ENCODE results near the gene TYROBP. TPM values are rescaled to one million over a fixed set of nuclear protein-coding genes. Genes with fewer than 3 reads are reported as not detected.

Gene TYROBP
- total and polyA plus RNA-seq, 2 of the 8 experiments (the other 6 are each of a cell fraction or from before 2014, with no cell fraction given), result 0.18 TPM; not detected in 1

DNA sequence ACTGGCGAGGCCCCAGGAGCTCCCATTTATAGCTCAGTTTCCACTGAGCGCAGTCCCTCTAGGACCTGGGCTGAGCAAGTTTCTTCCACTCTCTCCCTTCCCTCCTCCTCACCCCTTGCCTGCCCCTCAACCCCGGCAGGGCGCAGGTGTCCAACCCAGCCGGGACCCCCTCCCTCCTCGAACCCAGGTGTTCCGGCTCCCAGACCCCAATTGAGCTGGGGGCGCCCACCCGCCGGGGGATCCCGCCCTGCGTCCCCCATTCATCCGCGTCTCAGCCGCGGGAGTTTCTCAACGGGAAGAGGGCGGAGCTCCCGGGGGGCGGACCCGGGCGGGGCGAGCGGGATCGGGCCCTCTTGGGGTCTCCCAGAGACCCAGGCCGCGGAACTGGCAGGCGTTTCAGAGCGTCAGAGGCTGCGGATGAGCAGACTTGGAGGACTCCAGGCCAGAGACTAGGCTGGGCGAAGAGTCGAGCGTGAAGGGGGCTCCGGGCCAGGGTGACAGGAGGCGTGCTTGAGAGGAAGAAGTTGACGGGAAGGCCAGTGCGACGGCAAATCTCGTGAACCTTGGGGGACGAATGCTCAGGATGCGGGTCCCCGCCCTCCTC is 51.4 kb downstream of the TYROBP start, which contains the start of gene KIRREL2 (continued):
- TF ChIP-seq, protein P1, sequence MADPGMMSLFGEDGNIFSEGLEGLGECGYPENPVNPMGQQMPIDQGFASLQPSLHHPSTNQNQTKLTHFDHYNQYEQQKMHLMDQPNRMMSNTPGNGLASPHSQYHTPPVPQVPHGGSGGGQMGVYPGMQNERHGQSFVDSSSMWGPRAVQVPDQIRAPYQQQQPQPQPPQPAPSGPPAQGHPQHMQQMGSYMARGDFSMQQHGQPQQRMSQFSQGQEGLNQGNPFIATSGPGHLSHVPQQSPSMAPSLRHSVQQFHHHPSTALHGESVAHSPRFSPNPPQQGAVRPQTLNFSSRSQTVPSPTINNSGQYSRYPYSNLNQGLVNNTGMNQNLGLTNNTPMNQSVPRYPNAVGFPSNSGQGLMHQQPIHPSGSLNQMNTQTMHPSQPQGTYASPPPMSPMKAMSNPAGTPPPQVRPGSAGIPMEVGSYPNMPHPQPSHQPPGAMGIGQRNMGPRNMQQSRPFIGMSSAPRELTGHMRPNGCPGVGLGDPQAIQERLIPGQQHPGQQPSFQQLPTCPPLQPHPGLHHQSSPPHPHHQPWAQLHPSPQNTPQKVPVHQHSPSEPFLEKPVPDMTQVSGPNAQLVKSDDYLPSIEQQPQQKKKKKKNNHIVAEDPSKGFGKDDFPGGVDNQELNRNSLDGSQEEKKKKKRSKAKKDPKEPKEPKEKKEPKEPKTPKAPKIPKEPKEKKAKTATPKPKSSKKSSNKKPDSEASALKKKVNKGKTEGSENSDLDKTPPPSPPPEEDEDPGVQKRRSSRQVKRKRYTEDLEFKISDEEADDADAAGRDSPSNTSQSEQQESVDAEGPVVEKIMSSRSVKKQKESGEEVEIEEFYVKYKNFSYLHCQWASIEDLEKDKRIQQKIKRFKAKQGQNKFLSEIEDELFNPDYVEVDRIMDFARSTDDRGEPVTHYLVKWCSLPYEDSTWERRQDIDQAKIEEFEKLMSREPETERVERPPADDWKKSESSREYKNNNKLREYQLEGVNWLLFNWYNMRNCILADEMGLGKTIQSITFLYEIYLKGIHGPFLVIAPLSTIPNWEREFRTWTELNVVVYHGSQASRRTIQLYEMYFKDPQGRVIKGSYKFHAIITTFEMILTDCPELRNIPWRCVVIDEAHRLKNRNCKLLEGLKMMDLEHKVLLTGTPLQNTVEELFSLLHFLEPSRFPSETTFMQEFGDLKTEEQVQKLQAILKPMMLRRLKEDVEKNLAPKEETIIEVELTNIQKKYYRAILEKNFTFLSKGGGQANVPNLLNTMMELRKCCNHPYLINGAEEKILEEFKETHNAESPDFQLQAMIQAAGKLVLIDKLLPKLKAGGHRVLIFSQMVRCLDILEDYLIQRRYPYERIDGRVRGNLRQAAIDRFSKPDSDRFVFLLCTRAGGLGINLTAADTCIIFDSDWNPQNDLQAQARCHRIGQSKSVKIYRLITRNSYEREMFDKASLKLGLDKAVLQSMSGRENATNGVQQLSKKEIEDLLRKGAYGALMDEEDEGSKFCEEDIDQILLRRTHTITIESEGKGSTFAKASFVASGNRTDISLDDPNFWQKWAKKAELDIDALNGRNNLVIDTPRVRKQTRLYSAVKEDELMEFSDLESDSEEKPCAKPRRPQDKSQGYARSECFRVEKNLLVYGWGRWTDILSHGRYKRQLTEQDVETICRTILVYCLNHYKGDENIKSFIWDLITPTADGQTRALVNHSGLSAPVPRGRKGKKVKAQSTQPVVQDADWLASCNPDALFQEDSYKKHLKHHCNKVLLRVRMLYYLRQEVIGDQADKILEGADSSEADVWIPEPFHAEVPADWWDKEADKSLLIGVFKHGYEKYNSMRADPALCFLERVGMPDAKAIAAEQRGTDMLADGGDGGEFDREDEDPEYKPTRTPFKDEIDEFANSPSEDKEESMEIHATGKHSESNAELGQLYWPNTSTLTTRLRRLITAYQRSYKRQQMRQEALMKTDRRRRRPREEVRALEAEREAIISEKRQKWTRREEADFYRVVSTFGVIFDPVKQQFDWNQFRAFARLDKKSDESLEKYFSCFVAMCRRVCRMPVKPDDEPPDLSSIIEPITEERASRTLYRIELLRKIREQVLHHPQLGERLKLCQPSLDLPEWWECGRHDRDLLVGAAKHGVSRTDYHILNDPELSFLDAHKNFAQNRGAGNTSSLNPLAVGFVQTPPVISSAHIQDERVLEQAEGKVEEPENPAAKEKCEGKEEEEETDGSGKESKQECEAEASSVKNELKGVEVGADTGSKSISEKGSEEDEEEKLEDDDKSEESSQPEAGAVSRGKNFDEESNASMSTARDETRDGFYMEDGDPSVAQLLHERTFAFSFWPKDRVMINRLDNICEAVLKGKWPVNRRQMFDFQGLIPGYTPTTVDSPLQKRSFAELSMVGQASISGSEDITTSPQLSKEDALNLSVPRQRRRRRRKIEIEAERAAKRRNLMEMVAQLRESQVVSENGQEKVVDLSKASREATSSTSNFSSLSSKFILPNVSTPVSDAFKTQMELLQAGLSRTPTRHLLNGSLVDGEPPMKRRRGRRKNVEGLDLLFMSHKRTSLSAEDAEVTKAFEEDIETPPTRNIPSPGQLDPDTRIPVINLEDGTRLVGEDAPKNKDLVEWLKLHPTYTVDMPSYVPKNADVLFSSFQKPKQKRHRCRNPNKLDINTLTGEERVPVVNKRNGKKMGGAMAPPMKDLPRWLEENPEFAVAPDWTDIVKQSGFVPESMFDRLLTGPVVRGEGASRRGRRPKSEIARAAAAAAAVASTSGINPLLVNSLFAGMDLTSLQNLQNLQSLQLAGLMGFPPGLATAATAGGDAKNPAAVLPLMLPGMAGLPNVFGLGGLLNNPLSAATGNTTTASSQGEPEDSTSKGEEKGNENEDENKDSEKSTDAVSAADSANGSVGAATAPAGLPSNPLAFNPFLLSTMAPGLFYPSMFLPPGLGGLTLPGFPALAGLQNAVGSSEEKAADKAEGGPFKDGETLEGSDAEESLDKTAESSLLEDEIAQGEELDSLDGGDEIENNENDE (IDR thresholded peaks at IDR 0.05; ENCODE audit: insufficient replicate concordance, low read length), result no peak
- TF ChIP-seq RXRA (IDR thresholded peaks at IDR 0.05; ENCODE audit: insufficient read depth, low read depth, low read length), result no peak
- peak; percentile 94 for TF ChIP-seq KDM4A (IDR thresholded peaks at IDR 0.05; ENCODE audit: low read depth, low read length, severe bottlenecking)

Data from H1 (cell line).